Spleen (tissue), 11 donors: ENCODE data around the gene AP1S1. TPM values are rescaled to one million over a fixed set of nuclear protein-coding genes. Genes with fewer than 3 reads are reported as not detected.

Experiments
- DNase-seq: peaks from one replicate; pipeline ENCODE4 v3.0.0-alpha.2; 2020
- H3K27ac ChIP-seq, 8 donors: fragments of 200-600 bp; sonication (generic) in 7 of 8; 1 replicate in 4 of 8; 2 replicates in 4 of 8; pipeline versions ENCODE4 v1.5.0 to v1.8.0; 2016 to 2021; ENCODE audit warnings: inconsistent platforms in 4 of 8, mild to moderate bottlenecking in 4 of 8, moderate library complexity in 1 of 8
- H3K27me3 ChIP-seq, 7 donors: fragments of 200-600 bp; sonication (generic) in 6 of 7; replicated peaks in 1 of 7; 1 replicate in 4 of 7; 2 replicates in 3 of 7; pipeline versions ENCODE4 v1.5.0 to v1.8.0; 2016 to 2021; ENCODE audit warnings: inconsistent platforms in 3 of 7, mild to moderate bottlenecking in 1 of 7
- H3K36me3 ChIP-seq, 6 donors: fragments of 200-600 bp; sonication (generic) in 5 of 6; 1 replicate in 4 of 6; 2 replicates in 2 of 6; pipeline versions ENCODE4 v1.5.0 to v1.8.0; 2016 to 2021; ENCODE audit warnings: inconsistent platforms in 2 of 6
- H3K4me1 ChIP-seq, 6 donors: fragments of 200-600 bp; sonication (generic) in 5 of 6; 1 replicate in 3 of 6; 2 replicates in 3 of 6; pipeline versions ENCODE4 v1.5.0 to v1.8.0; 2016 to 2021; ENCODE audit warnings: inconsistent platforms in 3 of 6
- H3K4me3 ChIP-seq, 8 donors: fragments of 200-600 bp; sonication (generic) in 7 of 8; 1 replicate in 4 of 8; 2 replicates in 4 of 8; pipeline versions ENCODE4 v1.5.0 to v1.8.0; 2016 to 2021; ENCODE audit warnings: inconsistent platforms in 4 of 8, mild to moderate bottlenecking in 4 of 8, moderate library complexity in 2 of 8
- H3K9me3 ChIP-seq, 8 donors: fragments of 200-600 bp; sonication (generic) in 7 of 8; 1 replicate in 4 of 8; 2 replicates in 4 of 8; pipeline versions ENCODE4 v1.5.0 to v1.8.0; 2016 to 2021; ENCODE audit warnings: inconsistent platforms in 4 of 8
- CTCF ChIP-seq, 11 experiments: fragments of 200-600 bp in 7 of 11; fragments of 450-650 bp in 4 of 11; sonication (generic) in 4 of 11; IDR thresholded peaks in 8 of 11; conservative IDR thresholded peaks in 3 of 11; 1 replicate in 7 of 11; 2 replicates in 4 of 11; pipeline versions ENCODE4 v1.4.0 to v1.8.0; 2016 to 2021; ENCODE audit warnings: antibody characterized with exemption in 11 of 11, inconsistent platforms in 4 of 11, mild to moderate bottlenecking in 1 of 11
- POLR2A ChIP-seq, 3 donors: fragments of 450-650 bp; IDR thresholded peaks; one replicate each; pipeline ENCODE4 v1.5.1; 2017; ENCODE audit warnings: antibody characterized with exemption in 3 of 3, mild to moderate bottlenecking in 1 of 3
- POLR2AphosphoS5 ChIP-seq, 3 donors: sonication (generic); formaldehyde crosslinking; IDR thresholded peaks; one replicate each; pipeline ENCODE4 v1.5.1; 2017; ENCODE audit warnings: antibody characterized with exemption in 3 of 3
- WGBS, 5 donors: extraction: QIAGEN DNeasy Blood & Tissue Kit in 3 of 5; methylation state at CpG; one replicate each; pipeline versions ENCODE4 v1.1.5 to v1.1.7; 2013 to 2018; 5-methylcytosine and 5-hydroxymethylcytosine counted together
- intact Hi-C: fragments of 100-400 bp; cut with DNase I; formaldehyde crosslinking; loops from one replicate; pipeline ENCODE4 v1.15.0; 2023; ENCODE audit warnings: low total_unique reads
- polyA plus RNA-seq, 3 donors: library from polyadenylated mRNA; stranded (reverse); fragments of 200-250 nt; gene quantifications; one replicate each; pipeline ENCODE4 v1.2.1, GENCODE V29; 2013
- total RNA-seq, 7 donors: library from RNA; depleted of rRNA in 3 of 7; stranded (reverse); fragments of >200 nt in 3 of 7; fragmentation: NEBNext Ultra II Directional in 4 of 7; extraction: Animal tissue kit (Norgen Biotek cat#: 25700) in 4 of 7; gene quantifications; one replicate each; pipeline versions ENCODE4 v1.1.0 to v1.2.1, GENCODE V29; 2016 to 2021
- donor health status: healthy with polysubstance abuse.
- donor health status: DM: no; HTN: no; CAD: no; lungs with moderate emphysema.
- donor health status: DM: no; HTN: no; CAD: no.
- donor health status: Bipolar disorder and iron deficiency.
- donor health status: healthy.
- donor health status: DM: no; HTN: no; CAD: no.
- donor health status: DM: yes; HTN: yes; CAD: no.

The AP1S1 gene
- total and polyA plus RNA-seq, 10 donors = 15.4 to 49.5 (median 31.0) TPM

- Histone ChIP-seq H3K36me3 (no peaks in the 10 kb centered on the region), H3K27me3 (peaks cover 28 to 100% (median 100%) of the 10 kb centered on the region in 7 donors), H3K4me3 (peak overlapping the region in 3 of 8 donors; percentile 1 to 38 (median 22)), H3K9me3 (peaks cover 0 to 3% (median 0%) of the 10 kb centered on the region in 8 donors), H3K4me1 (peaks cover 29 to 60% (median 50%) of the 10 kb centered on the region in 6 donors), H3K27ac (no peak overlapping the region)
- no peak for TF ChIP-seq CTCF (IDR thresholded peaks at IDR 0.05 in 8 of 11, conservative IDR thresholded peaks at IDR 0.05 in 3 of 11)
- TF ChIP-seq POLR2AphosphoS5 (IDR thresholded peaks at IDR 0.05) = peak; percentile 80 to 86 (median 80)
- TF ChIP-seq POLR2A (IDR thresholded peaks at IDR 0.05) = no peak
- no peak for DNase-seq
- 0 to 5% (median 3%) methylated on average over 27 to 79 of the region's 79 CpGs for WGBS, 5 donors
- intact Hi-C loops = no loop called here
Observed at GRCh38 chr7:101172005-101172853, 18.0 kb downstream of the AP1S1 start.

- H3K4me1 ChIP-seq = peaks cover 29 to 60% (median 50%) of the 10 kb centered on the region in 6 donors
- intact Hi-C loops = no loop called here
- no peaks in the 10 kb centered on the region for H3K36me3 ChIP-seq
- peak overlapping the region in 3 of 8 donors; percentile 4 to 38 (median 22) for H3K4me3 ChIP-seq
- WGBS, 5 donors = 3 to 5% (median 3%) methylated on average over 18 to 53 of the region's 53 CpGs
- peaks cover 0 to 3% (median 0%) of the 10 kb centered on the region in 8 donors for H3K9me3 ChIP-seq
- no peak for DNase-seq
- H3K27me3 ChIP-seq = peaks cover 28 to 100% (median 100%) of the 10 kb centered on the region in 7 donors
- TF ChIP-seq POLR2AphosphoS5 (IDR thresholded peaks at IDR 0.05) = peak in 1 of 3 donors; percentile 33
- no peak for TF ChIP-seq CTCF (IDR thresholded peaks at IDR 0.05 in 8 of 11, conservative IDR thresholded peaks at IDR 0.05 in 3 of 11)
- H3K27ac ChIP-seq = no peak overlapping the region
Observed at GRCh38 chr7:101172854-101173751, 18.8 kb downstream of the AP1S1 start.

GRCh38 chr7:101173752-101174244 lies 19.5 kb downstream of the AP1S1 start:
- no peaks in the 10 kb centered on the region for H3K36me3 ChIP-seq
- peaks cover 29 to 61% (median 50%) of the 10 kb centered on the region in 6 donors for H3K4me1 ChIP-seq
- TF ChIP-seq POLR2A (IDR thresholded peaks at IDR 0.05) (no peak), POLR2AphosphoS5 (IDR thresholded peaks at IDR 0.05) (no peak), CTCF (IDR thresholded peaks at IDR 0.05 in 8 of 11, conservative IDR thresholded peaks at IDR 0.05 in 3 of 11) (no peak)
- WGBS, 5 donors = 5 to 10% (median 6%) methylated on average over 16 of the region's 16 CpGs
- intact Hi-C loops = no loop called here
- H3K4me3 ChIP-seq = peak overlapping the region in 2 of 8 donors; percentile 22 to 38
- H3K27ac ChIP-seq = no peak overlapping the region
- H3K9me3 ChIP-seq = peaks cover 0 to 3% (median 0%) of the 10 kb centered on the region in 8 donors
- H3K27me3 ChIP-seq = peaks cover 28 to 100% (median 100%) of the 10 kb centered on the region in 7 donors
- DNase-seq = no peak
